NCI-H524 treated with DMSO at 0.1 percent for 48 hours (cell line): ENCODE data around the gene EXOC3.
"Not testable (repeated sequence)": the region's sequence is repeated elsewhere in the genome, so short reads cannot be mapped to it uniquely, and the experiment has no call there.

Source experiments
- DNase-seq: peaks from one replicate; lab custom pipeline; 2025; lab: John Stamatoyannopoulos, UW

Gene EXOC3

GRCh38 chr5:442335-443238 lies at the start of gene EXOC3:
TSS of gene EXOC3 (plus strand) at chr5:443176. CDS start at chr5:446206, 3,030 bp downstream.
- DNase-seq, result no peak

DNA sequence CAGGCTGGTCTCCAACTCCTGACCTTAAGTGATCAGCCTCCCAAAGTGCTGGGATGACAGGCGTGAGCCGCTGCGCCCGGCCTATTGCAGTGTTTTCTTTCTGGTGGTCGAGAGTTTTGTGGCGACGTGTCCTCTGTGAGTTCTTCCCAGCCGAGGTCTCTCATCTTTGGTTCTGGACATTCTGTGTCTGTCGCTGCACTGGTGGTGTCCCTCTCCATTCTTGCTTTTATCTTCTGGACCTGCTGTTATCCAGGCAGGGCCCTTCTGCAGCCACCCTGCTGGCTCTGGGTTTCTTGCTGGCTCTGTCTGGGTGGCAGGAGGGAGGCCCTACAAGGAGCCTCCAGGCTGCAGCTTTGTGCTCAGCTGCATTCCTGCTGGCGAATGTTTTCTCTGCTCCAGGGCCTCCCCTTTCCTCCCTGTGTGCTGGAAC lies 49.1 kb upstream of the EXOC3 start:
- no peak for DNase-seq

- DNase-seq, result no peak
Observed at GRCh38 chr5:394671-395155, 48.3 kb upstream of the EXOC3 start.

DNA sequence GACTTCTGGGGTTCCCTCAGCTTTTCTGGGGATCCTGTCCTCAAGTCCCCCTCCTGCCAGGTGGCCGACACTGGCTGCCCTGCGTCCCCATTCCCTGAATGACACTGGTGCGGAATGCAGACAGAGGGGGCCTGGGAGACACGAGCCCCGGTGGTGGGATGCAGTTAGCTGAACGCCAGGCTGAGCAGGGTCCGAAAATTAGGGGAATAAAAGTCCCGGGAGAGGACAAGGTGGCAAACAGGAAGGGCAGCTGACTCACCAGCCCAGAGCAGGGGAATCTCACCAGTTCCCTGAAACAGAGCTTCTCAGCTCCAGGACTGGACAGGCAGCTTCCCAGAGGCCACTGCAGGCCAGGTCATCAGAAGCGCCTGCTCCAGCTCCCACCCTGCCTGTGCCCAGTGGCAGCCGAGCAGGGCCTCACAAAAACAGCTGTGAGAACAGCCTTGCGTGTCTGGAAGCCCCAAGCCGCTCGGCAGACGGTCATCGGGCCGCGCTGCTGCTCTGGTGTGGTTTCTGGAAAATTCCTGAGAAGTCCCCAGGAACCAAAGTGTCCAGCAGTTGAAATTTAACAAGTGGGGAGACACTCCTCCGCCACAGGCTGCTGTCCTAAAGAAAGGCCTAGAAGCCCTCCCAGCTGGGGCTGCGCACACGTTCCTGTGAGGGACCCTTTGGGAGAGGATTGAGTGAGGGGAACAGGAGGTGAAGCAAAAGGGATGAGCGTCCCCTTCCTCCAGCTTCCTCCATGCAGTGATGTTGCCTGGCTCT lies 47.6 kb upstream of the EXOC3 start:
- DNase-seq, result no peak

- no peak for DNase-seq
Observed at GRCh38 chr5:395921-396530, 47.0 kb upstream of the EXOC3 start.

DNA sequence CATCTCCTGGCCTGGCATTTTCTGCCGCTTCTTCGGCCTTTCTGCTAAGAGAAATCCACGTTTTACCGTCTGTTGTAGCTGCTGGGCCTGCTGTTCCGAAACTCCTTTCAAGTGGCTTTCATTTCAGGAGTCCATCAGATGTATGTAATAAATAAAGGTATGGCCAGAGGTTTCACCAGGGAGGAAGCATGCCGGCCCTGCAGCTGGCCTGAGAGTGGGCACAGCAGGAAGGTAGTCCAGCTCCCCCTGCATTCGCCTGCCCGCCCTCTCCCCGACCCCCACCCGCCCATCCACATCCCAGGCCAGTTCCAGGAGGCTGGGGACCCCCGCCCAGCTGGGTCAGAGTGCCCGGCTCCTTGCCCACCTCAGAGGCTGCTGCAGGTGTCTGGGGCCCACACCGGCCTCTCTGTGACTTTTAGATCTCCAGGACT lies 46.4 kb upstream of the EXOC3 start:
- no peak for DNase-seq

DNA sequence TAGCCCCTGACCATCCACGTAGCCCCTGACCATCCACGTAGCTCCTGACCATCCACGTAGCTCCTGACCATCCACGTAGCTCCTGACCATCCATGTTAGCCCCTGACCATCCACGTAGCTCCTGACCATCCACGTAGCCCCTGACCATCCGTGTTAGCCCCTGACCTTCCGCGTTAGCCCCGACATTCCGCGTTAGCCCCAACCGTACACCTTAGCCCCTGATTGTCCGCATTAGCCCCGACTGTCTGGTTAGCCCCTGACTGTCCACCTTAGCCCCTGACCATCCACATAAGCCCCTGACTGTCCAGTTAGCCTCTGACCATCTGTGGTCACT lies 44.9 kb upstream of the EXOC3 start:
- DNase-seq, result not testable (repeated sequence)

GRCh38 chr5:398475-399295 lies 44.3 kb upstream of the EXOC3 start:
- no peak for DNase-seq

DNA sequence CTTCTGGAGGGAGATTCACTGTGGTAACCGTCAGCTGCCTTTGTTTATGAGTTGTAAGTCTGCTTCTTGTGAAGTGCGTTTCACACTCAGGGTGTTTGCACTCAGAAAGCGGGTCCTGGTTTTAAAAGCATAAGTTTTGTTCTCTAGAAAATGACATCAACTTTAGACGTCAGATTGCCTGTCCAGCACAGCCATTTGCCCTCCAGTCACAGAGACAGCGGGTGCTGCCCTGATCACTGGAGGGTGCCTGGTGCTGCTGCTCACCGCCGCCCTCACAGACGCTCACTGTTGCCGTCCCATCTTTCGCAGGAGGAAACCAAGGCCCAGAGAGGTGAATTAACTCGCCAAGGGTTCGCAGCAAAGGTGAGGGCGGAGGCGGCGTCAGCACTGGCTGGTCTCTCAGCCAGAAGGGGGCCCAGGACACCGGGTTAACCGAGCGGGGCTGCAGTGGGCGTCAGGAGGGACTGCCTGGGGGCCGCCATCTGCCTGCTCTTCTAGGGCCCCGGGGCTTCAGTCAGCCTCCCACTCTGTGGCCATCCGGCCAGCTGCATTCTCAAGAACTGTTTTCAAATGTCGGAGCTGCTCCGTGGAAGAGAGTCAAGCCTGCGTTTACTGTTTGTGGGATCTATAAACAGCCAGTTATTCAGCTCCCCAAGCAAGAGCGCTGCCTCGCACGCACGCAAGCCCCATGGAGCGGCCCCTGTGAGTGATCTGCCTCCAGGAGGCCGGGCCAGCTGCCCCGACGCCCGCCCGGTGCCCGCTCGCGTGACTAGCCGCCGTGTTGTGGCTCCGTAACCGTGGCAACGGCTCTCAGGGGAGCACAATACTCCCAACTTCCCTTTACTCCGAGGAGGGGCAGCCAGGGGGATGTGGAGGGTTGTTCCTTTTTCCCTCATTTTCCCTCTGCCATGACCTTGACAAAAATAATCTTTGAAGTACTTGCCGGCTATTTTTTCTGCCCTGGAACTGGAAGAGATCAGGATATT lies 43.4 kb upstream of the EXOC3 start:
- DNase-seq, result peak; percentile 68

DNA sequence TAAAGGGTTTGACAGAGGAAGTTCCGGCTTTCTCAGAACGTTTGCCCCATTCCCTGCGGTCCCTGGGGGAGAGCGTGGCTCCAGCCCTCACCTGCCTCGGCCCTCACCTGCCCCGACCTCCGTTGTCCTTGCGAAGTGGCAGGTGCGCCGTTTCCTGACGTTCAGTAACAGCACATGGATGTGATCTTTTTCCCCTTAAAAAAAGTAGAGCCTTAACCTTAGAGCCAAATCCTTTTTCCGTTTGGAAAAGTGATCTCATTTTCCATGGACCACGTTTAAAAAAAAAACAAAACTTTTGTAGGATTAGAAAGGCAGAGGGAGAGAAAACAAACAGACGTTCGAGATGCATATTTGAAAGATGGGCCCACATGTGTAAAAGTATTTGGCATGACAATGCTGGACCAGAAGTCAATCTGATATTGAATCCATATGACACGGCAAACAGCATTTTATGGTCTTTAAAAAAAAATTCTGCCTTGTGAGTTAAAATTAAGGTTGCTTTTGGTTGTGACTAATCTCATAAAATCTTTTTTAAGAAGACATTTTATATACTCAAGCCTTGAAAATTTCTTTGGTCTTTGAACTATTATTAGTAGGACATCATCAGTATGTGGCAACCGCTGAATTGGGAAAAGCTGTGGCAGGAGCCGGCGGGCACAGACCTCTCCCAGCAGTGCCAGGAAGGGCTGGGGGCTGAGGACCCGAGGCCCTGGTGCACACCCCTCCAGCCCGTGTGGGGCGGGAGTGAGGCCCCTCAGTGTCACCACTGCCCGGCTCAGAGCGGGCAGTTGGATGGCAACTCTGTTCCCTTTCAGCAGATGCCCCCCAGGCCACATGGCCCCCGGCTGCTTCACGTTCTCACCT lies 42.5 kb upstream of the EXOC3 start:
- DNase-seq, result no peak

GRCh38 chr5:401146-402034 lies 41.6 kb upstream of the EXOC3 start:
- DNase-seq, result no peak

GRCh38 chr5:402219-402614 lies 40.8 kb upstream of the EXOC3 start:
- not testable (repeated sequence) for DNase-seq

GRCh38 chr5:402615-403359 lies 40.2 kb upstream of the EXOC3 start:
- DNase-seq, result no peak

DNA sequence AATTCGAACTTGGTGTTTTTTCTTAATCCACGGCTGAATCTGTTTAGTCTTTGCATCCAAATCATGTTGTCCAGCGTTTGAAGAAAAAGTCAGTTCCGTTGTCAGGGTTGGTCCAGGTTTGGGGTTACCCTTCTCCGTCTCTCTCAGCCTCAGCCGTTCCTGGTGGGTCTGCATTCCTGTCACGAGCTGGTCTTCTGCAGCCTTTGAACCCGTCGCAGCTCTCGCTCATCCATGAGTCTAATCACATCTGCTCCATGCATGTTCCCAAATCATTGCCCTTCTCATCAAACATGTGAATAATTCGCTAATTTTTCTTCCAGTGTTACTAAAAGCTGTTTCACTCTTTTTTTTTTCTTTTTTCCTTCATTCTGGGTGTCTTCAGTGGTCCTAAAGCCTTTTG lies 39.0 kb upstream of the EXOC3 start:
- DNase-seq, result no peak

GRCh38 chr5:404666-405241 lies 38.2 kb upstream of the EXOC3 start:
- no peak for DNase-seq

DNA sequence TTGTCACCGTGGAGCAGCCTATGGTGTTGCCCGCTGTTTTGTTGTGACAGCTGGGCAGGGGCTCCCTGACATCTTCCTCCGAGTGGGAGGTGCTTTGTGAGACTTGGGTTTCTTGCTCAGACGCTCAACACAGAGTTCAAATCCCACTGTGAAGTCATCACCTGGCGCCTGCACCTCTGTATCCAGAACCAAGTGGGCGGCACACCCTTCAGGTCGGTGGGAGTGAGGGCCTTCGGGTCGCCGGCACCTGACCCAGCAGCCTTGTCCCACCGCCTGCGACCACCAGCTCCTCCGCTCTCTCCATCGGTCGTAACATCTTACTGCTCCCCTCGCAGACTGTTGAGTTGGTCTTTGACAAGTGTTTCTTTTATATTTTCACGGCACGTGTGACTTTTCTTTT lies 37.6 kb upstream of the EXOC3 start:
- DNase-seq, result no peak

DNA sequence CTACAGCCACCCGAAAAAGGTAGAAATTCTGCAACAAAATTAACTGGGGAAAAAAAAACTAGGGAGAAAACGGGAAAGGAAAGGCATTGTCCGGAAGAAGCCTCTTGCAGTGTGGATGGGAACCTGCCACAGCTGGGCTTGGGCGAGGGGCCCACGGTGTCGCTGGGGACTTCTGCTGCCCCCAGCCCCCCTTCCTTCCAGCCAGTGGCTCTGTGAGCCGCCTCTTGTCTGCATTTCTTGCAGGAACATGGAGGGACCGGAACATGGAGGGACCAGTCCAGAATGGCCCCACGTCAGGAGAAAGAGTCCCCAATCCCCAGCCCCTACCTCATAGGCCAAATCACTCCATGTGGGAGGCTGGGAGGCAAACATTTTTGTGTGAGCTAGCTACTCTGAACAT lies 36.9 kb upstream of the EXOC3 start:
- no peak for DNase-seq
